GM23338 (cell line): ENCODE results near the gene MAP2K1. TPM values are rescaled to one million over a fixed set of nuclear protein-coding genes. Genes with fewer than 3 reads are reported as not detected.

Experiments
- CREB1 ChIP-seq: fragments of 250-450 bp; sonication (Bioruptor Pico); IDR thresholded peaks from 2 replicates; pipeline ENCODE4 v1.5.0; 2020; ENCODE audit warnings: low read depth, mild to moderate bottlenecking, moderate library complexity
- CTCF ChIP-seq, 2 experiments: fragments of 200-600 bp in 1 of 2; sonication (generic) in 1 of 2; conservative IDR thresholded peaks; 2 replicates each; pipeline versions ENCODE4 v1.5.1 to v1.6.1; 2016 to 2017; ENCODE audit warnings: antibody characterized with exemption in 2 of 2, low read depth in 2 of 2, mild to moderate bottlenecking in 2 of 2, moderate library complexity in 1 of 2
- EZH2 ChIP-seq: fragments of 200-600 bp; sonication (generic); IDR thresholded peaks from one replicate; pipeline ENCODE4 v1.8.0; 2017; ENCODE audit warnings: antibody characterized with exemption, mild to moderate bottlenecking, low read depth; ENCODE audit not compliant: unreplicated experiment
- JUNB ChIP-seq: IDR thresholded peaks from one replicate; pipeline ENCODE4 v1.6.1; 2016; ENCODE audit warnings: antibody characterized with exemption; ENCODE audit not compliant: unreplicated experiment
- POLR2AphosphoS5 ChIP-seq: IDR thresholded peaks from 2 replicates; pipeline ENCODE4 v1.6.1; 2016; ENCODE audit warnings: antibody characterized with exemption, low read depth
- STAT1 ChIP-seq: IDR thresholded peaks from one replicate; pipeline ENCODE4 v1.6.1; 2016; ENCODE audit warnings: antibody characterized with exemption; ENCODE audit not compliant: unreplicated experiment
- polyA plus RNA-seq: library from polyadenylated mRNA; unstranded; fragments of >200 nt; fragmentation: Nextera tagmentation; extraction: Ambion mirVana; gene quantifications from 2 replicates; pipeline ENCODE4 v1.2.1, GENCODE V29; 2016
- total RNA-seq: library from RNA; depleted of rRNA; stranded (reverse); fragments of >200 nt; shearing (Covaris generic); gene quantifications from 2 replicates; pipeline ENCODE4 v1.2.3, GENCODE V29; 2014
- TF ChIP-seq, protein P1 (sequence below): fragments of 250-450 bp; sonication (Bioruptor Pico); IDR thresholded peaks from 2 replicates; pipeline ENCODE4 v1.5.0; 2020; ENCODE audit warnings: mild to moderate bottlenecking, moderate library complexity

MAP2K1 gene
- total and polyA plus RNA-seq, 2 experiments from 2014 or later = 42.0 to 68.5 TPM

DNA sequence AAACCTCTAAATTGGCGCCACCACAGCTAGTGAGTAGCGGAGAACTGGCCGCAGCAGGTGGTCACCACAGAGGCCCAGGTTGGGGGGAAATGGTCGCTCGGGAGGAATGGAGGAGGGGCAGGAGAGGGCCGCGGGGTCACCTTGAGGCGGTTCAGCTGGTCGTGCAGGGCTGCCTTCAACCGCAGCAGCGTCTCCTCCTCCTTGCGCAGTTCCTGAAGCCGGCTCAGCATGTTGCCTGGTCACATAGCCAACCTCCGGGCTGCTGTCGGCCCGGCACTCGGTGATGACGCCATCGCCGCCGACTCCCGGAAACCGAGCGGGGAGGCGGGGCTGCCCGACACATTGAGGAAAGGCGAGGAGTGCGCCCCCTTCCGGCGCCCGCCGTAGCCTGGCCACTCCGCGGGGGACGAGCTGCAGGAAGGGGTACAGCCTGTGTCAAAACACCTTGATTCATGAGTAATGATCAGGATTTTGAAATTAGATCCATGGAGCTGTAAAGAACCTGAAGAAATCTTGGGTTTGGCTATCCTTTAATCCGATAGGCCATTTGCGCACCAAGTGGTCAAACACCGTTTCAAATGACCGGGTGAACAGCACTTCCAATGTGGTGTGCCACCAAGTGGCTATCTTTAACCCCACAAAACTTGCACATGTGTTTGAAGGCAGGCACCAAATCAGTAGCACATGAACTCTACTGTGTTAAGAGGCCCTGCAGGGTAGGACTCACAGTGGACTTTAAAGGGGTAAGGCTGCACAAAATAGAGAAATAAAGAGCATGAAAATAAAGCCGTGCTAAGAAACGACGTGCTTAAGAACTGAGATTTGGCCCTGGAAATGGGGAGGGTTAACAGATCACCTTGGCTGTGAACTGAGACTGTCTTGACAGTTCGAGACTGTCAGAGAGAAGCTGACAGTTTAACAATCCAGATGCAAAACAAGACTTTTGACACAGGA lies 111.1 kb downstream of the MAP2K1 start, which contains the start of gene SNAPC5 (continued):
- TF ChIP-seq, protein P1, sequence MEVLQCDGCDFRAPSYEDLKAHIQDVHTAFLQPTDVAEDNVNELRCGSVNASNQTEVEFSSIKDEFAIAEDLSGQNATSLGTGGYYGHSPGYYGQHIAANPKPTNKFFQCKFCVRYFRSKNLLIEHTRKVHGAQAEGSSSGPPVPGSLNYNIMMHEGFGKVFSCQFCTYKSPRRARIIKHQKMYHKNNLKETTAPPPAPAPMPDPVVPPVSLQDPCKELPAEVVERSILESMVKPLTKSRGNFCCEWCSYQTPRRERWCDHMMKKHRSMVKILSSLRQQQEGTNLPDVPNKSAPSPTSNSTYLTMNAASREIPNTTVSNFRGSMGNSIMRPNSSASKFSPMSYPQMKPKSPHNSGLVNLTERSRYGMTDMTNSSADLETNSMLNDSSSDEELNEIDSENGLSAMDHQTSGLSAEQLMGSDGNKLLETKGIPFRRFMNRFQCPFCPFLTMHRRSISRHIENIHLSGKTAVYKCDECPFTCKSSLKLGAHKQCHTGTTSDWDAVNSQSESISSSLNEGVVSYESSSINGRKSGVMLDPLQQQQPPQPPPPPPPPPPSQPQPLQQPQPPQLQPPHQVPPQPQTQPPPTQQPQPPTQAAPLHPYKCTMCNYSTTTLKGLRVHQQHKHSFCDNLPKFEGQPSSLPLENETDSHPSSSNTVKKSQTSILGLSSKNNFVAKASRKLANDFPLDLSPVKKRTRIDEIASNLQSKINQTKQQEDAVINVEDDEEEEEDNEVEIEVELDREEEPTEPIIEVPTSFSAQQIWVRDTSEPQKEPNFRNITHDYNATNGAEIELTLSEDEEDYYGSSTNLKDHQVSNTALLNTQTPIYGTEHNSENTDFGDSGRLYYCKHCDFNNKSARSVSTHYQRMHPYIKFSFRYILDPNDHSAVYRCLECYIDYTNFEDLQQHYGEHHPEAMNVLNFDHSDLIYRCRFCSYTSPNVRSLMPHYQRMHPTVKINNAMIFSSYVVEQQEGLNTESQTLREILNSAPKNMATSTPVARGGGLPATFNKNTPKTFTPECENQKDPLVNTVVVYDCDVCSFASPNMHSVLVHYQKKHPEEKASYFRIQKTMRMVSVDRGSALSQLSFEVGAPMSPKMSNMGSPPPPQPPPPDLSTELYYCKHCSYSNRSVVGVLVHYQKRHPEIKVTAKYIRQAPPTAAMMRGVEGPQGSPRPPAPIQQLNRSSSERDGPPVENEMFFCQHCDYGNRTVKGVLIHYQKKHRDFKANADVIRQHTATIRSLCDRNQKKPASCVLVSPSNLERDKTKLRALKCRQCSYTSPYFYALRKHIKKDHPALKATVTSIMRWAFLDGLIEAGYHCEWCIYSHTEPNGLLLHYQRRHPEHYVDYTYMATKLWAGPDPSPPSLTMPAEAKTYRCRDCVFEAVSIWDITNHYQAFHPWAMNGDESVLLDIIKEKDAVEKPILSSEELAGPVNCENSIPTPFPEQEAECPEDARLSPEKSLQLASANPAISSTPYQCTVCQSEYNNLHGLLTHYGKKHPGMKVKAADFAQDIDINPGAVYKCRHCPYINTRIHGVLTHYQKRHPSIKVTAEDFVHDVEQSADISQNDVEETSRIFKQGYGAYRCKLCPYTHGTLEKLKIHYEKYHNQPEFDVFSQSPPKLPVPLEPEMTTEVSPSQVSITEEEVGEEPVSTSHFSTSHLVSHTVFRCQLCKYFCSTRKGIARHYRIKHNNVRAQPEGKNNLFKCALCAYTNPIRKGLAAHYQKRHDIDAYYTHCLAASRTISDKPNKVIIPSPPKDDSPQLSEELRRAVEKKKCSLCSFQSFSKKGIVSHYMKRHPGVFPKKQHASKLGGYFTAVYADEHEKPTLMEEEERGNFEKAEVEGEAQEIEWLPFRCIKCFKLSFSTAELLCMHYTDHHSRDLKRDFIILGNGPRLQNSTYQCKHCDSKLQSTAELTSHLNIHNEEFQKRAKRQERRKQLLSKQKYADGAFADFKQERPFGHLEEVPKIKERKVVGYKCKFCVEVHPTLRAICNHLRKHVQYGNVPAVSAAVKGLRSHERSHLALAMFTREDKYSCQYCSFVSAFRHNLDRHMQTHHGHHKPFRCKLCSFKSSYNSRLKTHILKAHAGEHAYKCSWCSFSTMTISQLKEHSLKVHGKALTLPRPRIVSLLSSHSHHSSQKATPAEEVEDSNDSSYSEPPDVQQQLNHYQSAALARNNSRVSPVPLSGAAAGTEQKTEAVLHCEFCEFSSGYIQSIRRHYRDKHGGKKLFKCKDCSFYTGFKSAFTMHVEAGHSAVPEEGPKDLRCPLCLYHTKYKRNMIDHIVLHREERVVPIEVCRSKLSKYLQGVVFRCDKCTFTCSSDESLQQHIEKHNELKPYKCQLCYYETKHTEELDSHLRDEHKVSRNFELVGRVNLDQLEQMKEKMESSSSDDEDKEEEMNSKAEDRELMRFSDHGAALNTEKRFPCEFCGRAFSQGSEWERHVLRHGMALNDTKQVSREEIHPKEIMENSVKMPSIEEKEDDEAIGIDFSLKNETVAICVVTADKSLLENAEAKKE = no peak
- peak; percentile 97 for TF ChIP-seq CREB1 (CRISPR knock-in tag)
- no peak for TF ChIP-seq JUNB
- peak; percentile 85 to 95 for TF ChIP-seq CTCF (conservative IDR thresholded peaks at IDR 0.05; ENCODE audit: low read depth in 2 of 2)
- TF ChIP-seq STAT1 = no peak
- TF ChIP-seq POLR2AphosphoS5 = peak; percentile 93
- TF ChIP-seq EZH2 = no peak
